Measurements from ENCODE around the gene C7orf57. TPM values are rescaled to one million over a fixed set of nuclear protein-coding genes. Genes with fewer than 3 reads are reported as not detected.

C7orf57 gene
- total RNA-seq, 1 experiment from 2014 or later, result 0.90 TPM

DNA sequence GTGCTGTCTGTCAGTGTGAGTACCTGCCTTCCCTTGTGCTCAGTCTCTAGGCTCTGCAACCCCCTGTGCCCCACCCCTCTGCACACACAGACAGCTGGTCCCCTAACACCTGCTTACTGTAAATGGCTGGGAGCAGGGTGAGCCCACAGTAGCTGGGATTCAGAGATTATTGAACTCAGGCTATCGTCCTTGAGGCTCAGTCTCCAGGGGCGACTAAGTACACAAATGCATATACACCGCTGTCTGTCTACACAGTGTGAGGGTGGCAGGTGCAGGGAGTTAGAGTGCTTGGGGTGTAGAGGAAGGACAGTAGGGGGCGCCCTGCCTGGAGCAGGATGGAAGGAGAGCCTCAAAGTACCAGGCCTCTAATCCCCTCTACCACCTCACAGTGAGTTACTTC is 66.6 kb downstream of the C7orf57 start:
- ChIA-PET CTCF (interaction anchor here (0.7 to 3.3 kb wide), 3 partner anchors 53 to 110 kb away, joined by 3 to 11 read pairs (median 6); no protein-coding TSS in a partner anchor), POLR2A (no interaction called here)
- TF ChIP-seq, protein P1, sequence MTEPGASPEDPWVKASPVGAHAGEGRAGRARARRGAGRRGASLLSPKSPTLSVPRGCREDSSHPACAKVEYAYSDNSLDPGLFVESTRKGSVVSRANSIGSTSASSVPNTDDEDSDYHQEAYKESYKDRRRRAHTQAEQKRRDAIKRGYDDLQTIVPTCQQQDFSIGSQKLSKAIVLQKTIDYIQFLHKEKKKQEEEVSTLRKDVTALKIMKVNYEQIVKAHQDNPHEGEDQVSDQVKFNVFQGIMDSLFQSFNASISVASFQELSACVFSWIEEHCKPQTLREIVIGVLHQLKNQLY (CRISPR knock-in tag; IDR thresholded peaks at IDR 0.05), result no peak
- TF ChIP-seq, protein P2, sequence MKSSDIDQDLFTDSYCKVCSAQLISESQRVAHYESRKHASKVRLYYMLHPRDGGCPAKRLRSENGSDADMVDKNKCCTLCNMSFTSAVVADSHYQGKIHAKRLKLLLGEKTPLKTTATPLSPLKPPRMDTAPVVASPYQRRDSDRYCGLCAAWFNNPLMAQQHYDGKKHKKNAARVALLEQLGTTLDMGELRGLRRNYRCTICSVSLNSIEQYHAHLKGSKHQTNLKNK (CRISPR knock-in tag; IDR thresholded peaks at IDR 0.05), result no peak
- TF ChIP-seq, protein P3, sequence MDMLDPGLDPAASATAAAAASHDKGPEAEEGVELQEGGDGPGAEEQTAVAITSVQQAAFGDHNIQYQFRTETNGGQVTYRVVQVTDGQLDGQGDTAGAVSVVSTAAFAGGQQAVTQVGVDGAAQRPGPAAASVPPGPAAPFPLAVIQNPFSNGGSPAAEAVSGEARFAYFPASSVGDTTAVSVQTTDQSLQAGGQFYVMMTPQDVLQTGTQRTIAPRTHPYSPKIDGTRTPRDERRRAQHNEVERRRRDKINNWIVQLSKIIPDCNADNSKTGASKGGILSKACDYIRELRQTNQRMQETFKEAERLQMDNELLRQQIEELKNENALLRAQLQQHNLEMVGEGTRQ (CRISPR knock-in tag; IDR thresholded peaks at IDR 0.05), result no peak
- no peak for TF ChIP-seq FOXP1 (CRISPR knock-in tag; IDR thresholded peaks at IDR 0.05; ENCODE audit: borderline replicate concordance)
- TF ChIP-seq, protein P4, sequence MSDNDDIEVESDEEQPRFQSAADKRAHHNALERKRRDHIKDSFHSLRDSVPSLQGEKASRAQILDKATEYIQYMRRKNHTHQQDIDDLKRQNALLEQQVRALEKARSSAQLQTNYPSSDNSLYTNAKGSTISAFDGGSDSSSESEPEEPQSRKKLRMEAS (CRISPR knock-in tag; IDR thresholded peaks at IDR 0.05), result no peak
- TF ChIP-seq, protein P5, sequence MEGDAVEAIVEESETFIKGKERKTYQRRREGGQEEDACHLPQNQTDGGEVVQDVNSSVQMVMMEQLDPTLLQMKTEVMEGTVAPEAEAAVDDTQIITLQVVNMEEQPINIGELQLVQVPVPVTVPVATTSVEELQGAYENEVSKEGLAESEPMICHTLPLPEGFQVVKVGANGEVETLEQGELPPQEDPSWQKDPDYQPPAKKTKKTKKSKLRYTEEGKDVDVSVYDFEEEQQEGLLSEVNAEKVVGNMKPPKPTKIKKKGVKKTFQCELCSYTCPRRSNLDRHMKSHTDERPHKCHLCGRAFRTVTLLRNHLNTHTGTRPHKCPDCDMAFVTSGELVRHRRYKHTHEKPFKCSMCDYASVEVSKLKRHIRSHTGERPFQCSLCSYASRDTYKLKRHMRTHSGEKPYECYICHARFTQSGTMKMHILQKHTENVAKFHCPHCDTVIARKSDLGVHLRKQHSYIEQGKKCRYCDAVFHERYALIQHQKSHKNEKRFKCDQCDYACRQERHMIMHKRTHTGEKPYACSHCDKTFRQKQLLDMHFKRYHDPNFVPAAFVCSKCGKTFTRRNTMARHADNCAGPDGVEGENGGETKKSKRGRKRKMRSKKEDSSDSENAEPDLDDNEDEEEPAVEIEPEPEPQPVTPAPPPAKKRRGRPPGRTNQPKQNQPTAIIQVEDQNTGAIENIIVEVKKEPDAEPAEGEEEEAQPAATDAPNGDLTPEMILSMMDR (IDR thresholded peaks at IDR 0.05), result peak; percentile 49
- no peak overlapping the region for H3K27ac Mint-ChIP-seq
- H3K27me3 Mint-ChIP-seq (ENCODE audit: low read depth), result no peaks in the 10 kb centered on the region
- no peaks in the 10 kb centered on the region for H3K9me3 Mint-ChIP-seq
- no peaks in the 10 kb centered on the region for H3K4me1 Mint-ChIP-seq
- no peak overlapping the region for H3K4me3 Mint-ChIP-seq
- peaks cover 70% of the 10 kb centered on the region for H3K36me3 Mint-ChIP-seq
- ATAC-seq (peak; percentile 93), DNase-seq (ENCODE audit: low spot score) (peak; percentile 57)

DNA sequence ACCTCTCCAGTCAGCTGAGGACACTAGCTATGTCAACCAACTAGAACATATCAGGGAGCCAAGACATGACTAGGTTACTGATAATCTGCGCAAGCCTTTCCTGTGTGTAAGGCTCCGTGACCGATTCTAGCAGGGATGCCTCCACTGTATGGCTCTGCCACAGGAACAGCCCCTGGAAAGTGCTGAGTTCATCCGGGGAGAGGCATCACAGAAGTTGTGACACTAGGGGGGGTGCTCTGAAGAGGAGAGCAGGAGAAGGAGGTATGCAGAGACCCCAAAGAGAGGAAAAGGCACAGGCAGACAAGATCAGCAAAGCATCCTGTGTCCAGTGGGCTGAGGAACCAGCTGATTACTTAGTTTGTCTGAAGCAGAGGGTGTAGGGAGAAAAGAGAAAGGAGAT is 67.2 kb downstream of the C7orf57 start:
- CTCF ChIA-PET, result interaction anchor here (0.7 to 3.3 kb wide), 3 partner anchors 52 to 111 kb away, joined by 3 to 11 read pairs (median 6); no protein-coding TSS in a partner anchor
- H3K9me3 Mint-ChIP-seq, result no peaks in the 10 kb centered on the region
- DNase-seq (ENCODE audit: low spot score) (no peak), ATAC-seq (no peak)
- no peak for TF ChIP-seq GTF2I (CRISPR knock-in tag; conservative IDR thresholded peaks at IDR 0.05)
- TF ChIP-seq, protein P6, sequence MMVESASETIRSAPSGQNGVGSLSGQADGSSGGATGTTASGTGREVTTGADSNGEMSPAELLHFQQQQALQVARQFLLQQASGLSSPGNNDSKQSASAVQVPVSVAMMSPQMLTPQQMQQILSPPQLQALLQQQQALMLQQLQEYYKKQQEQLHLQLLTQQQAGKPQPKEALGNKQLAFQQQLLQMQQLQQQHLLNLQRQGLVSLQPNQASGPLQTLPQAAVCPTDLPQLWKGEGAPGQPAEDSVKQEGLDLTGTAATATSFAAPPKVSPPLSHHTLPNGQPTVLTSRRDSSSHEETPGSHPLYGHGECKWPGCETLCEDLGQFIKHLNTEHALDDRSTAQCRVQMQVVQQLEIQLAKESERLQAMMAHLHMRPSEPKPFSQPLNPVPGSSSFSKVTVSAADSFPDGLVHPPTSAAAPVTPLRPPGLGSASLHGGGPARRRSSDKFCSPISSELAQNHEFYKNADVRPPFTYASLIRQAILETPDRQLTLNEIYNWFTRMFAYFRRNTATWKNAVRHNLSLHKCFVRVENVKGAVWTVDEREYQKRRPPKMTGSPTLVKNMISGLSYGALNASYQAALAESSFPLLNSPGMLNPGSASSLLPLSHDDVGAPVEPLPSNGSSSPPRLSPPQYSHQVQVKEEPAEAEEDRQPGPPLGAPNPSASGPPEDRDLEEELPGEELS (CRISPR knock-in tag; IDR thresholded peaks at IDR 0.05), result no peak
- TF ChIP-seq EMX1 (CRISPR knock-in tag; IDR thresholded peaks at IDR 0.05), result no peak
- no peak for TF ChIP-seq ZNF121 (CRISPR knock-in tag; IDR thresholded peaks at IDR 0.05)
- TF ChIP-seq NFYB (CRISPR knock-in tag; conservative IDR thresholded peaks at IDR 0.05; ENCODE audit: low read depth), result no peak
- TF ChIP-seq JAZF1 (CRISPR knock-in tag; IDR thresholded peaks at IDR 0.05), result no peak
- TF ChIP-seq, protein P7, sequence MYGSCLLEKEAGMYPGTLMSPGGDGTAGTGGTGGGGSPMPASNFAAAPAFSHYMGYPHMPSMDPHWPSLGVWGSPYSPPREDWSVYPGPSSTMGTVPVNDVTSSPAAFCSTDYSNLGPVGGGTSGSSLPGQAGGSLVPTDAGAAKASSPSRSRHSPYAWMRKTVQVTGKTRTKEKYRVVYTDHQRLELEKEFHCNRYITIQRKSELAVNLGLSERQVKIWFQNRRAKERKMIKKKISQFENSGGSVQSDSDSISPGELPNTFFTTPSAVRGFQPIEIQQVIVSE (CRISPR knock-in tag; IDR thresholded peaks at IDR 0.05; ENCODE audit: borderline replicate concordance), result no peak
- TF ChIP-seq OVOL2 (CRISPR knock-in tag; IDR thresholded peaks at IDR 0.05; ENCODE audit: borderline replicate concordance), result no peak
- TF ChIP-seq, protein P8, sequence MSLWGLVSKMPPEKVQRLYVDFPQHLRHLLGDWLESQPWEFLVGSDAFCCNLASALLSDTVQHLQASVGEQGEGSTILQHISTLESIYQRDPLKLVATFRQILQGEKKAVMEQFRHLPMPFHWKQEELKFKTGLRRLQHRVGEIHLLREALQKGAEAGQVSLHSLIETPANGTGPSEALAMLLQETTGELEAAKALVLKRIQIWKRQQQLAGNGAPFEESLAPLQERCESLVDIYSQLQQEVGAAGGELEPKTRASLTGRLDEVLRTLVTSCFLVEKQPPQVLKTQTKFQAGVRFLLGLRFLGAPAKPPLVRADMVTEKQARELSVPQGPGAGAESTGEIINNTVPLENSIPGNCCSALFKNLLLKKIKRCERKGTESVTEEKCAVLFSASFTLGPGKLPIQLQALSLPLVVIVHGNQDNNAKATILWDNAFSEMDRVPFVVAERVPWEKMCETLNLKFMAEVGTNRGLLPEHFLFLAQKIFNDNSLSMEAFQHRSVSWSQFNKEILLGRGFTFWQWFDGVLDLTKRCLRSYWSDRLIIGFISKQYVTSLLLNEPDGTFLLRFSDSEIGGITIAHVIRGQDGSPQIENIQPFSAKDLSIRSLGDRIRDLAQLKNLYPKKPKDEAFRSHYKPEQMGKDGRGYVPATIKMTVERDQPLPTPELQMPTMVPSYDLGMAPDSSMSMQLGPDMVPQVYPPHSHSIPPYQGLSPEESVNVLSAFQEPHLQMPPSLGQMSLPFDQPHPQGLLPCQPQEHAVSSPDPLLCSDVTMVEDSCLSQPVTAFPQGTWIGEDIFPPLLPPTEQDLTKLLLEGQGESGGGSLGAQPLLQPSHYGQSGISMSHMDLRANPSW (CRISPR knock-in tag; conservative IDR thresholded peaks at IDR 0.05; ENCODE audit: low read depth), result no peak
- TF ChIP-seq SOX15 (CRISPR knock-in tag; IDR thresholded peaks at IDR 0.05), result no peak
- TF ChIP-seq, protein P9, sequence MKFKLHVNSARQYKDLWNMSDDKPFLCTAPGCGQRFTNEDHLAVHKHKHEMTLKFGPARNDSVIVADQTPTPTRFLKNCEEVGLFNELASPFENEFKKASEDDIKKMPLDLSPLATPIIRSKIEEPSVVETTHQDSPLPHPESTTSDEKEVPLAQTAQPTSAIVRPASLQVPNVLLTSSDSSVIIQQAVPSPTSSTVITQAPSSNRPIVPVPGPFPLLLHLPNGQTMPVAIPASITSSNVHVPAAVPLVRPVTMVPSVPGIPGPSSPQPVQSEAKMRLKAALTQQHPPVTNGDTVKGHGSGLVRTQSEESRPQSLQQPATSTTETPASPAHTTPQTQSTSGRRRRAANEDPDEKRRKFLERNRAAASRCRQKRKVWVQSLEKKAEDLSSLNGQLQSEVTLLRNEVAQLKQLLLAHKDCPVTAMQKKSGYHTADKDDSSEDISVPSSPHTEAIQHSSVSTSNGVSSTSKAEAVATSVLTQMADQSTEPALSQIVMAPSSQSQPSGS (CRISPR knock-in tag; IDR thresholded peaks at IDR 0.05; ENCODE audit: borderline replicate concordance, low read depth), result no peak
- TF ChIP-seq, protein P10, sequence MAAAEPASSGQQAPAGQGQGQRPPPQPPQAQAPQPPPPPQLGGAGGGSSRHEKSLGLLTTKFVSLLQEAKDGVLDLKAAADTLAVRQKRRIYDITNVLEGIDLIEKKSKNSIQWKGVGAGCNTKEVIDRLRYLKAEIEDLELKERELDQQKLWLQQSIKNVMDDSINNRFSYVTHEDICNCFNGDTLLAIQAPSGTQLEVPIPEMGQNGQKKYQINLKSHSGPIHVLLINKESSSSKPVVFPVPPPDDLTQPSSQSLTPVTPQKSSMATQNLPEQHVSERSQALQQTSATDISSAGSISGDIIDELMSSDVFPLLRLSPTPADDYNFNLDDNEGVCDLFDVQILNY (CRISPR knock-in tag; IDR thresholded peaks at IDR 0.05), result no peak
- no peak overlapping the region for H3K27ac Mint-ChIP-seq
- peaks cover 71% of the 10 kb centered on the region for H3K36me3 Mint-ChIP-seq
- no peak overlapping the region for H3K4me3 Mint-ChIP-seq
- no peaks in the 10 kb centered on the region for H3K27me3 Mint-ChIP-seq (ENCODE audit: low read depth)
- POLR2A ChIA-PET, result interaction anchor here (1.3 kb wide), 1 partner anchor 13 kb away, joined by 4 read pairs; no protein-coding TSS in a partner anchor
- no peaks in the 10 kb centered on the region for H3K4me1 Mint-ChIP-seq

Data from WTC11 (cell line).